HG03521 (cell line): Measurements from ENCODE around the gene JAK1.

Experiments used
- ATAC-seq: cut with Tn5 transposase; IDR thresholded peaks from one replicate; pipeline ENCODE4 v1.9.1; 2021; ENCODE audit warnings: mild to moderate bottlenecking, moderate library complexity; ENCODE audit not compliant: unreplicated experiment

JAK1 gene

GRCh38 chr1:64894438-64895196 is 71.7 kb downstream of the JAK1 start:
- ATAC-seq: no peak

GRCh38 chr1:64893921-64894320 is 72.4 kb downstream of the JAK1 start:
- ATAC-seq: no peak

GRCh38 chr1:64892576-64893573 is 73.5 kb downstream of the JAK1 start:
- no peak for ATAC-seq

GRCh38 chr1:64891448-64891825 is 74.9 kb downstream of the JAK1 start:
- no peak for ATAC-seq

- no peak for ATAC-seq
Observed at GRCh38 chr1:64890699-64891447, 75.5 kb downstream of the JAK1 start.

GRCh38 chr1:64887689-64888217 is 78.6 kb downstream of the JAK1 start:
- no peak for ATAC-seq

- no peak for ATAC-seq
Observed at GRCh38 chr1:64886877-64887276, 79.5 kb downstream of the JAK1 start.

GRCh38 chr1:64885648-64886047 is 80.7 kb downstream of the JAK1 start:
- no peak for ATAC-seq

GRCh38 chr1:64884261-64885040 is 81.9 kb downstream of the JAK1 start:
- ATAC-seq: no peak

- peak; percentile 95 for ATAC-seq
Observed at GRCh38 chr1:64882574-64883255, 83.6 kb downstream of the JAK1 start.

- ATAC-seq: no peak
Observed at GRCh38 chr1:64881281-64881680, 85.1 kb downstream of the JAK1 start.

- ATAC-seq: no peak
Observed at GRCh38 chr1:64880449-64880848, 85.9 kb downstream of the JAK1 start.

GRCh38 chr1:64878931-64879611 is 87.3 kb downstream of the JAK1 start:
- no peak for ATAC-seq

- no peak for ATAC-seq
Observed at GRCh38 chr1:64878090-64878489, 88.3 kb downstream of the JAK1 start.

GRCh38 chr1:64877598-64877997 is 88.8 kb downstream of the JAK1 start:
- ATAC-seq: no peak

- no peak for ATAC-seq
Observed at GRCh38 chr1:64877151-64877550, 89.2 kb downstream of the JAK1 start.

- no peak for ATAC-seq
Observed at GRCh38 chr1:64875606-64876005, 90.7 kb downstream of the JAK1 start.

GRCh38 chr1:64875101-64875500 is 91.2 kb downstream of the JAK1 start:
- ATAC-seq: no peak

- ATAC-seq: no peak
Observed at GRCh38 chr1:64874666-64875065, 91.7 kb downstream of the JAK1 start.
